NCI-H2196 treated with DMSO at 0.1 percent for 48 hours (cell line): ENCODE data around the gene FAXC.
A peak's percentile ranks its signal among the peaks of the same experiment; 100 is the strongest.
"Not testable (repeated sequence)": the region's sequence is repeated elsewhere in the genome, so short reads cannot be mapped to it uniquely, and the experiment has no call there.

ENCODE experiments used
- DNase-seq: peaks from one replicate; lab custom pipeline; 2025; ENCODE audit not compliant: unreplicated experiment; lab: John Stamatoyannopoulos, UW

FAXC gene

GRCh38 chr6:99288668-99289067, 60.8 kb downstream of the FAXC start:
- no peak for DNase-seq

- no peak for DNase-seq
Observed at GRCh38 chr6:99287523-99287922, 62.0 kb downstream of the FAXC start.

DNA sequence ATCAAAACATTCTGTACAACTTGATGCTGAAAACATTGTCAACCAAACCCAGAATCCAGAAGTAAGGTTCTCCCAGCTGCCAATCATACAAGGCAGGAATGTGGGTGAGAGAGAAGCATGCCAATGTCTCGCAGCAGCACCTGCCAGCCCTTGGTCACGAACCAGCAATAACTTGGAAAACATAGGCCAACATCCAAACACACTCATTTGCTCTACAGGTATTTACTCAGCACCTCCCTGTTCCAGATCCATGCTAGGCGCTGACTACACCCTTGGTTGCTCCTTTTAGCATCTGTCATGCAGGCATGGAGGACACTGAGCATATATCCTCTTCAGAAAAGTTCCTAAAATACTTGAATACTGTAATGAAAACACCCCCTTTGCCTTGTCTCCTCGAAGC, 63.6 kb downstream of the FAXC start:
- no peak for DNase-seq

GRCh38 chr6:99282479-99283062, 66.9 kb downstream of the FAXC start:
- DNase-seq: peak; percentile 10

DNA sequence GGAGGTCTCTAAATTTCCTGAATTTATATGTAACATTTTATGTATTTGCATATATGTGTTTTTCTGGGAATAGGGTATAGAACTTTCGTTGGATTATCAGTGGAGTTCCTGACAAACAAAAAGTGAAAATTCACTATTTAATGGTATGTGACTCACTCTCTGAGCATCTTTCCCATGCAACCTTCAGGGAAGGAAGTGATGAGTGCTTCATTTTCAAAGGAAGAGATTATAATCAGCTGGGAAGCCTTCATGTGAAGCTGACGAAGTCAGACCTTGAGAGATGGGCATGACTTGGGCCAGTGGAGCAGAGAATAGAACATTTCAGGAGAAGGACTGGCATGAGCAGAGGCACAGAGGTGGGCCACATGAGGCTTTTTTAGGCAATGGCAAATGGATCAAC, 72.7 kb downstream of the FAXC start:
- DNase-seq: no peak

DNA sequence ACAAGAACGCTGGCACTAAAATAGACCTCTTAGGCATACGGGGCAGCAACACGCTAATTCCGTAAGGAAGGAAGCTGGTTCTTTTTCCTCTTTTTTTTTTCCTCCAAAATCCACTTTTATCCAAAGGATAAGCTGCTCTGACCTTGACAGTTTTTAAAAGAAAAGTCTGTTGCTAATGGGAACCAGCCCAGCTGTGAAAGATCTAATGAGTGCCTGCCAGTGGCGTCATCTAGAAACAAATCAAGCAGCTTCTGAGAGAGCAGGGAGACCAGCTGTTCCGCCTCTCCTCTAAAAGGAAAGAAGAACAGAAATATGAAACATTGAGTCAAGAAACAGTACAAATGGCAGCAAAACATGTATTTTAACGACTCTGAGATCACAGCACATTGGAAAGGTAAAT, 78.6 kb downstream of the FAXC start:
- no peak for DNase-seq

DNA sequence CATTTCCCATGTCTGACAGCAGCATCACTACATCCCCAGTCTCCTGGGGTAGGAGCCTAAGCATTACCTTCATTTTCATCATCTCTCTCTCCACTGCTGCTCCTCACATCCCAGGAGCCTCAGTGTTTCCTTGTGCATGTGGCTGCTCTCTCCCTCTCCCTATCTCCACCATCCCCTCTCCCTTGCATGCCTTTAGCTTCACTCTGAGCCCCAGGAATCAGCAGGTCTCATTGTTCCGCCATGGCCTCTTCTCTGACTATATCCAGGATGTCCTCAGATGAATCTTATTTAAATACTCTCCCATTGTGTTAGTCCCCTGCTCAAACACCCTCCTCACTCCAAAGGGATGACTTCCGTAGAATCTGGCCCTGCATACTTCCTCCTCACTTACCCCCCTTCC, 79.4 kb downstream of the FAXC start:
- no peak for DNase-seq

DNA sequence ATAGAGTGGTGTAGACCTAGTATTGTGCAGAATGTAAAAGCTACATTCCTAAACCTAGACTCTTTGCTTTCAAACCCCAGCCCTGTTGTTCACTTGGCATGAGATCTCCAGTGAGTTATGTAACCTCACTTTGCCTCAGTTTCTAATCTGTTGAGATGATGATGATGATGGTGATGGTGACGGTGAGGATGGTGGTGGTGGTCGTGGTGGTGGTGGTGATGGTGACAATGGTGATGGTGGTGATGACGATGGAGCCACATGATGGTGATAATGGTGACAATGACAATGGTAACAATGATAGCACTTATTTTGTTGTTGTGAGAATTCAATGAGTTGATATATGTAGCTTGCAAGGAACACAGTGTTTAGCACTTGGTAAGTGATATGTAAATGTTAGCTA, 80.3 kb downstream of the FAXC start:
- DNase-seq: no peak

DNA sequence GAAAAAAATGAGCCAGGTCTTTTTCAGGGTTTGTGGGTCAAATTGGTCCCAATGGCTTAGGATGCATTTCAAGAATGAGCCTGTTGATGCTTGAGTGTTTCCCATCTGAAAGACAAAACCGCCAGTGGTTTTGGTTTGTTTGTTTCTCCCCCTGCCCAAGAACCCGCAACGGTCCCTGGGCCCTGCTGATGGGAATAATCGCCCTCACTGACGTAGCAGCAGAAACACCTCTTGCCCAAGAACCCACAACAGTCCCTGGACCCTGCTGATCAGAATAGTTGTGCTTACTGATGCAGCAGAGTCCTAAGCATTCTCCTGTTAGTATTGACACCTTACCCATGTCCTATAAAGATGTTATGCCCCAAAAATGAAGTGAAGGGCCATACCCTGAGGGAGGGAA, 82.5 kb downstream of the FAXC start:
- DNase-seq: not testable (repeated sequence)

DNA sequence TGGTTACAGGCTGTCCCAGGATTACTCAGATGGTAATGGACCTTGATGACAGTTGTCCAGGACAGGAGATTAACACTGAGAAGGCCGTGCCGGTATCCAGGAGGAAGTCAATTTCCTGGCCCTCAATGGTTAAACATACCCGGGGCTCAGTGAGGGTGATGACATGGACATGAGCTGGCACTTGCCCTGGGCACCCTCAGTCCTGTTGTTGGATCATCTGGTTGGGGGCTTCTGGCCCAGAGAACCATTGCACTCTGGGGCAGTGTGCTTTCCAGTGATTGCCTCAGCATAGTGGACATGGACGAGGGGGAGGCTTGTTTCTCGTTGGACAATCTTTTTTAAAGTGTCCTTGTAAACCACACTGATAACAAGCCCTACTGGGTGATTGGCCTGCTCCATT, 84.0 kb downstream of the FAXC start:
- DNase-seq: not testable (repeated sequence)

DNA sequence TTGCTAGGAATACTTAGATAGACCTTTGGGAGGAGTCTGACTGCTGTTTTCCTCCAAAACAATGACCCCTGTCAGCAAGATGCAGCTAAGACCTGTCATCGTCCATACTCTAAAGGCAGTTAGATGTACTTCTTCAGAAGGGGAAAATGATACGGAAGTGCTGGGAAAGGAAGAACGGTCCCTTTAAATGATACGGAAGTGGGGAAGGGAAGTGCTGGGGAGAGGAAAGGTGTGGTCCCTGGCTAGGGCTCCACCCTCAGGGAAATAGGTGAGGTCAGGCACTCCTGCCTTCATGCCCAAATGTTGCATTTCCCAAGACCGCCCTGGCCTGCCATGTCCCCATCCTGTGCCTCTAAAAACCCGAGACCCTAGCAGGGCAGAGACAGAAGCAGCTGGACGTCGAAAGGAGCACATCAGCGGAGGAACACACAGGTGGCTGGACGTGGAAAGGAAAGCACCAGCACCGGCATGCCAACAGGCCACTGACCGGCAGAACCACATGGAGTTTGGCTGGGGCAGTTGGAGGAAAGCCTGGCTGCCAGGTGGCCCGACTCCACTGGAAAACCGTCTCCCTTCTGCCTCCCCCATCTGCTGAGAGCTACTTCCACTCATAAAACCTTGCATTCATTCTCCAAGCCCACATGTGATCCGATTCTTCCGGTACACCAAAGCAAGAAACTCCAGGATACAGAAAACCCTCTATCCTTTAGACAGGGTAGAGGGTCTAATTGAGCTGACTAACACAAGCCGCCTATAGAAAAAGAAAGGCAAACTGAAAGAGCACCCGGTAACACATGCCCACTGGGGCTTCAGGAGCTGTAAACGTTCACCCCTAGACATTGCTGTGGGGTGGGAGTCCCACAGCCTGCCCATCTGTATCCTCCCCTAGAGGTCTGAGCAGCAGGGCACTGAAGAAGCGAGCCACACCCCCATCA, 94.6 kb downstream of the FAXC start:
- no peak for DNase-seq

DNA sequence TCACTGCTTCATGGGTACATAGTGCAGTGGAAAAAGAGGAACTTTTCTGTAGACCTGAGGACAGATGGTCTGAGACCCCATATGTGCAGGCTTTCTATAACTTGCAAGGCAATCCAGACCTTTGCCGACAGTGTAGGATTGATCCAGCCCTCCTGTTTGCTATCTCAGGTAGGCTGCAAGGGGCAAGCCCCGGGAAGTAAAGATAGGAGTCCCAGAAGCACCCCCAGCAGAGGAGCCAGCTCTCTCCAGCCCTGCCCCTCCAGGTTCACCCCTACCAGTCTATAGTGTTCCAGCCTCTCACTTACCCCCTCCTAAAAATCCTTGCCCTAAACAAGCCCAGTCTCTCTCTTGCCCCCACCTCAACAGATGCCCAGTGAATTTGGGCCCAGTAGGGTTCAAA, 96.2 kb downstream of the FAXC start:
- no peak for DNase-seq

DNA sequence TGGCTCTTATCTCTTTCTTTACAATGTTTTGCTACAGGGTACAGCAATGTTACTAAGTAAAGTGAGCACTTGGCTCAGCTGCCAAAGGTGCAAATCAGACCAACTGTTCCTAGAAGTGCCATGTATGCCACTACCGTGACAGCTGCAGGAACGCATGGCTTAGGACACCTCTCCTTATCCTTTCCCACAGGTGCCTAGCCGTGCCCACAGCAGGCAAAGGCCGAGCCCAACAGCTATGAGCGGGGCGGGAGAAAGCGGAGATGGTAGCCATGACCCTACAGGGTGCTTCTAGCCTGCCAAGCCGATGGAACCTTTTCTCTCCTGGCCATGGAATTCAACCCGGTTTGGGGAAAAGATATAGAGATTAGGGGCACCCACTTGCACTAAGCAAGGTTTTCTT, 97.1 kb downstream of the FAXC start:
- no peak for DNase-seq

GRCh38 chr6:99250476-99250875, 99.0 kb downstream of the FAXC start:
- DNase-seq: no peak

DNA sequence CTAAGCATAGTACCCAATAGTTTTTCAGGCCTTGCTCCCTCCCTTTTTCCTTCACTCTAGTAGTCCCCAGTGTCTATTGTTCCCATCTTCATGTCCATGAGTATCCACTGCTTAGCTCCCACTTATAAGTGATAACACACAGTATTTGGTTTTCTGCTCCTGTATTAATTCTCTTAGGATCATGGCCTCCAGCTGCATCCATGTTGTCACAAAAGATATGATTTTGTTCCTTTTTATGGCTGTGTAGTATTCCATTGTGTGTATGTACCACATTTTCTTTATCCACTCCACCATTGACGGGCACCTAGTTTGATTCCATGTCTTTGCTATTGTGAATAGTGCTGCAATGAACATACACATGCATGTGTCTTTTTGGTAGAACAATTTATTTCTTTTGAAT, 102.9 kb downstream of the FAXC start:
- no peak for DNase-seq

- no peak for DNase-seq
Observed at GRCh38 chr6:99241905-99242534, 107.5 kb downstream of the FAXC start.

DNA sequence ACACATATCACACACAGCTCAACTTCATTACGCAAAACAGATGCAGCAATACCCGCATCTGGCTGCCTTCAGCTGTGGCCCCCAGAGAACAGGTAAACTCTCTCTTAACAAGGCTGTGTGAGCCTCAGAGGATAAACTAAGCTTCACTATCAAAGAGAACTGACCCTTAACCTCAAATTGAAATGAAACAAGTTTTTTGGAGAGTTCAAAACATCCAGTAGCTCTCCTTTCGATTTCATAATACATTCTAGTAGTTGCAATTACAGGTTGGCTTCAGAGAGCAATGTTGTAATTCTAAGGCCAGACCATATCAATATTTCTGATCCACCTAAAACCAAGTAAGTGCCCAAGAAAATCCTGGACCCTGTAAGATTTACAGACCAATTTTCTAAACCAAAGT, 113.5 kb downstream of the FAXC start:
- no peak for DNase-seq

- no peak for DNase-seq
Observed at GRCh38 chr6:99233219-99233618, 116.3 kb downstream of the FAXC start.

GRCh38 chr6:99232056-99232455, 117.4 kb downstream of the FAXC start:
- DNase-seq: no peak

DNA sequence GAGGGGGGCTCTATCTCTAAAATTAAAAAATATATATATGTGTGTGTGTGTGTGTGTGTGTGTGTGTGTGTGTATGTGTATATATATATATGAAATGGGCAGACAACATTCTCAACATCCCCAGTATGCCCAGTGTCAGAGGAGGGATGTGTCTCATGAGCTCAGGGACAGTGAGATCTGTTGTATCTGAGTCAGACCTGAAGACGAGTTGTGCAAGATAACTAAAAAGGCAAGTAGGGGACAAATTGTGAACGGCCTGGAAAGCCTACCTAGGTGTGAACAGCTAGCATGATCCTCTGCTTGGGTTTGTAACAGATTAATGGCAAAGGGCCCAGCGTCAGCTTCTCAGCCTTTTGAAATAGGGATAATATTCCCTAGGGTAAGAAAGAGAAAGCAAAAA, 124.3 kb downstream of the FAXC start:
- no peak for DNase-seq
